HG03097 (cell line): ENCODE data around the gene MUC2.

Source experiments
- ATAC-seq: cut with Tn5 transposase; IDR thresholded peaks from one replicate; pipeline ENCODE4 v1.9.1; 2021; ENCODE audit not compliant: unreplicated experiment, low FRiP score

The MUC2 gene

DNA sequence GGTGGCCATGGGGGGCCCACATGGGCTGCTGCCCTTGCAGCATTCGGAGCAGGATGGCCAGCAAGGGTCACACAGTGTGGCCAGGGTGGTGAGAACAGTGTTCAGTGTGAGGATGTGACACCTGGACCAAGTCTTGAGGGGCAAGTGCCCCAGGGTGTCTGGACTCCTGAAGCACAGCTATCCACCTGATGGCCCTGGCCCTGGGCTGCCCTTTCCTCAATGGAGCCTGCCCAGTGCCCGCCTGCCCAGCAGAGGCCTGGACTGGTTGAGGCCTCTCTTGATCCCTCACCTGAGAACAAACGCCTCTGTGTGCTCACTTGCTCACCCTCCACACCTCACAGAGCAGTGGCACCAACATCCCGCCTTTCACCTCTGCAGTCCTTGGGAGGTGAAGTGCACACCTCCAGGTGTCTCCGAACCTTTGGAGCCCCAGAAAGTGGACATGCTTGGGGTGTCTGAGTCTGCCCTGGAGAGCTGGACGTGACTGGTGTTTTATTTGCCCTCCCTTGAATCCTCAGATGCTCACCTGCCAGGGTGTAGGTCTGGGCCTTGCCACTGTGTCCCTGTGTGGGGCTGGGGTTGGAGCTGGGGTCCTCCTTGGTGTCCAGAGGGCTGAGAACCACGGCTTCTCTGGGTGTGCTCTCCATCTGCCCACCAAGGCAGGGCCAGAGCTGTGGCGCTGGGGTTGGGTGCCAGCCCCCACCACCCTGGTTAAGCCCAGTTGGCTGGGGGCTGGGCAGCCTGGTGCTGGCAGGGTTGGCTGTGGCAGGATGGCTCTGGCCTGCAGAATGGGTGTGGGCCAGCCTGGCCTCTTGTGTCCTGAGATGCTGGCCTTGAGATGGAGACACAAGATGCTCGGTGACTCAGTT is 3.8 kb upstream of the MUC2 start:
- ATAC-seq, result no peak

DNA sequence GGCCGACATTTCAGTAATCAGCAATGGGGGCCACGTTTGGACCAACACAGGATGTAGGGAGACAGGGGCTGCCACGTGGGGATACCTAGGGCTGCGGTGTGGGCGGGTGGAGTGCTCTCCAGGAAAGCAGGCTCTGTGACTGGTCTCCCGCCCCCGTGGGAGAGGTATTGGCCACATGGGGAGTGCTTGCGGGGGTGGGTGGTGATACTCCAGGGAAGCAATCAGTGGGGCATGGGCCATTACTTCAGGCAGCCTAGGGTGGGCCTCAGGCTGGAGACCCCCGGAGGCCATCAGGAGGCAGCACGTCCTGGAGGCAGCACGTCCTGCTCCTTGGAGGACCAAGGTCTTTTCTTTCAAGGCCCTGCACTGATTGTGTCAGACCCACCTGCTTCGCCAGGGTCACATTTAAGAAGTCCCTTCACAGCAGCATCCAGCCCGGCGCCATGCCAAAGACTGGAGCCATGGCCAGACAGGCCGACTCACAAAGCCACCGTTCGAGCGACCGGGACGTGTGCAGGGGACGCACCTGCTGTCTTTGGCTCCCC is 3.0 kb upstream of the MUC2 start:
- no peak for ATAC-seq

DNA sequence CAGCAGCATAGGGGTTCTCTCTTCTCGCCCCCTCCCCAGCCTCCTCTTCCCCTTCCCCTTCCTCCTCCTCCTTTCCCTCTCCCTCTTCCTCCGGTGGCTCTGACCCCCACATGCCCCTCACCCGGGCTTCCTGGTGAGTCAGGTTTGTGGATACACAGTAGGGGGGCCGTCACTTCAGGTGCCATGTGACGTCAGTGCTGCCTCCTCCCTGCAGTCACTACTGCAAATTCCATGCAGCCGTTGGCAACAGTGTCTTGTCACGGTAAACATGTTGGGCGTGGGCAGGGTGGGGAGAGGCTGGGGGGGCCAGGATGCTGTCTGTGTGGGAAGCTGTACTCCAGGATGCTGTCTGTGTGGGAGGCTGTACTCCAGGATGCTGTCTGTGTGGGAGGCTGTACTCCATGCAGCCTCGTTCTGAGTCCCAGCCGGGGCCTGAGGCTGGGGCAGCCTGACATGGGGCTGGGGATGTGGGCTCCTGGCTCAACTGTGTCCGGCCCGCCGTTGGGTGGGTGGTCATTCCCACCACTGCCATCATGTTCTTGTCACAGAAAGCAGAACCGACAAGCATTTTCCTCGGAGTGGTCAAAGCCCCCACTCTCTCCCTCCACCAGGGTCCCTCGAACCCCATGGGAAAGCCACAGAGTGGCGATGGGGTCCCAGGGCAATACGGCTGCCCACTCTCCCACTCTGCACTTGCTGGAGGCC is 2.4 kb upstream of the MUC2 start:
- ATAC-seq, result no peak

DNA sequence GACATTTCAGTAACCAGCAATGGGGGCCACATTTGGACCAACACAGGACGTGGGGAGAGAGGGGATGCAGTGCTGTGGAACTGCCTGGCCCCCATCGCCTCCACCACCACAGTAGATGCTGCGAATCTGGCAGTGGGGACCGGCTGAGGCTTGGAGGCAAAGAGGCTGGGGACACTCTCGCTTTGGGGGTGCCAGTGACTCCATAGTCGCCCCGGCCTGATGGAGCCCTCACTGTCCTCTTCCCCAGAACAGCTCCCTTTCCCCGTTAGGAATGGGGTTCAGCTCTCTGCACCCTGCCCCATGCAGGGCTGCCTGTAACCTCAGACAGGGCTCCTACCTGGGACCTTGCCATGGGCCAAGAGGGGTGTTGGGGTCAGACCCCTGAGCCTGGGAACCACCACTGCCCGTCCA is 1.8 kb upstream of the MUC2 start:
- no peak for ATAC-seq

DNA sequence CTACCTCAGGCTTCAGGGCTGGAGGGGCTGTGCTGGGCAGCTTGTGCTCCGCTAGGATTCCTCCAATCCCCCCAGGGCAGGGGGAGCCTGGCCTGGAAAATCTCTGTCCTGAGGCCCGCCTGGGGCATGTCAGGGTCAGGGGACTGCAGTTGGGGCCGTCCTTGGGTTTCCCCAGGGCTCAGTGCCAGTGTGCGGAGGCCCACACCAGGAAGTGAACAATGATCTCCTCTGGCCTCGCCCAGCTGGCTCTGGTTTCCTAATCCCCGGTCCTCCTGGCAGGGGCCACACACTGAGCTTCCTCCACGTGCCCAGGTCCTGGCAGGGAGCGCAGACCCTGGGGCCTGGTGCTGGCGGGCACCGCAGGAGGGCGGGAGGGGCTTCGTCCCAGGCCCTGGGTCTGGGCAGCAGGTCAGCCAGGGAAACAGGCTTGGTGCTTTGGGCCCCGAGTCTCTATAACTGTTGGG is 1.4 kb upstream of the MUC2 start:
- ATAC-seq, result no peak

DNA sequence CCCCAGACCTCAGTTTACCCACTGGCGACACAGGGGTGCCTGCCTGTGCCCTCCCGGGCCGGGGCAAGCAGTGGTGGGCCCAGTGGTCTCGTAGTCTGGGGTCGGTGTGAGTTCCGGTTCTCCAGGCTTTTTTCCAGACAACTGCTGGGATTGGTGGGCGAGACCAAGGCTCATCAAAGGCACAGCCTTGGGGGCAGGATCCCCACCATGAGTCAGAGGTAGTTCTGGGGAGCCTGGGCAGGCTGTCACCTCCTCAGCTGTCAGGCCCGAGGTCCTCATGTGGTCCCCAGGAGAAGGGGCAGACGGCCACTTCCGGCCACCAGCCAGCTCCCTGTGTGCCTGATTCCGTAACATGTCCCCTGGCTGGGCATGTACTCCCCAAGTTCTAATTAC is 827 bp upstream of the MUC2 start:
- ATAC-seq, result no peak

DNA sequence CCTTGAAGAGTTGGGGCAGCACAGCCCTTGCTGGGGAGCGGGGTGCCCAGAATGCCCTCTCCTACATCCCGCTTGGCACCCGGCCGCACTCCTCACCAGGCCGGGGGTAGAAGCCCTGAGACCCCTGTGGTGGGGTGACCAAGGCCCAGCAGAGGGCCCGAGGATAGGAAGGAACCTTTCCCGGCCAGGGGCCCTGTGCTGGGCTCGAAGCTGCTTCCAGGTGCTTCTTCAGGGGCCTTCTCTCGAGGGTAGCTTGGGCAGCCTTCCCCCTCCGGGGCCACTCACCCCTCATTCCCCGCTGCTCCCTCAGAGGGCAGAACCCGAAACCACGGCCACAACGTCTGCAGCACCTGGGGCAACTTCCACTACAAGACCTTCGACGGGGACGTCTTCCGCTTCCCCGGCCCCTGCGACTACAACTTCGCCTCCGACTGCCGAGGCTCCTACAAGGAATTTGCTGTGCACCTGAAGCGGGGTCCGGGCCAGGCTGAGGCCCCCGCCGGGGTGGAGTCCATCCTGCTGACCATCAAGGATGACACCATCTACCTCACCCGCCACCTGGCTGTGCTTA is 752 bp downstream of the MUC2 start:
- ATAC-seq, result no peak

DNA sequence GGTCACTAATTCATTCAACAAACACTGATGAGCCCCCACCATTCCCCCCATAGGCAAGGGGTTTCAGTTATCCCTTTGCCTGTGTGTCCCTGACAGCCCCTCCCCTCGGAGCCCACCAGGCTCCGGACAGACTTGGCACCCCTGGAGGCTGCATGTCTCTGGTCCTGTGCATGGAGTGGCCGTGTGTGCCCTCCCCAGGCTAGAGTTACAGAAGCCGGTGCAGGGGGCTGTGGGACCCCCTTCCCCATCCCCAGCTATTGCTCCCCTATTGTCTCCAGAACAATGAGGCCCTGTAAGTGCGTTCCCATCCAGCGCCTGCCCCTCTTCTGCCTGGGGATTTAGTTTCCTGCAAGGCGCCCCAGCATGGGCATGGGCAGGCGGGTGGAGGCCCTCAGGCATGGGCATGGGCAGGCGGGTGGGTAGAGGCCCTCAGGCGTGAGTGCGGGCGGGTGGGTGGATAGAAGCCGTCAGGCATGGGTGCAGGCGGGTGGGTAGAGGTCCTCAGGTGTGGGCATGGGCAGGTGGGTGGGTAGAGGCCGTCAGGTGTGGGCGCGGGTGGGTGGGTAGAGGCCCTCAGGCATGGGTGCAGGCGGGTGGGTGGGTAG is 1.5 kb downstream of the MUC2 start:
- no peak for ATAC-seq

DNA sequence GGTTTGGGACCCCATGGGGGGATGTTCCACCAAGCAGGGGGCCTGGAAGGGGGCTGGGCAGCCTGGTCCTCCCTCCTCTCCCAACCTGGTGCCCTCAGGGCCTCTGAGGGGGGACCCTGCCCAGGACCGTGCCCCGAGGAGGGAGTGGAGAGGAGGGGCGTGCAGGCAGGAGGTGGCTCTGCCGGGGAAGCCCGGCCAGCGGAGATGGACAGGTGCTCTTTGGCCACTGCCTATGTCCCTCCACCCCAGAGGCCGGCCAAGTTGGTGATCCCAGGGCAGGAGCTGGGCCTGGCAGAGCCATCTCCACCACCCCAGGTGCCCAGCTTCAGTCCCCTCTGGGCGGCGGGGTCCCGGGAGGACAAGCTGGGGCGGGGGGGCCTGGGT is 2.4 kb downstream of the MUC2 start:
- ATAC-seq, result no peak

DNA sequence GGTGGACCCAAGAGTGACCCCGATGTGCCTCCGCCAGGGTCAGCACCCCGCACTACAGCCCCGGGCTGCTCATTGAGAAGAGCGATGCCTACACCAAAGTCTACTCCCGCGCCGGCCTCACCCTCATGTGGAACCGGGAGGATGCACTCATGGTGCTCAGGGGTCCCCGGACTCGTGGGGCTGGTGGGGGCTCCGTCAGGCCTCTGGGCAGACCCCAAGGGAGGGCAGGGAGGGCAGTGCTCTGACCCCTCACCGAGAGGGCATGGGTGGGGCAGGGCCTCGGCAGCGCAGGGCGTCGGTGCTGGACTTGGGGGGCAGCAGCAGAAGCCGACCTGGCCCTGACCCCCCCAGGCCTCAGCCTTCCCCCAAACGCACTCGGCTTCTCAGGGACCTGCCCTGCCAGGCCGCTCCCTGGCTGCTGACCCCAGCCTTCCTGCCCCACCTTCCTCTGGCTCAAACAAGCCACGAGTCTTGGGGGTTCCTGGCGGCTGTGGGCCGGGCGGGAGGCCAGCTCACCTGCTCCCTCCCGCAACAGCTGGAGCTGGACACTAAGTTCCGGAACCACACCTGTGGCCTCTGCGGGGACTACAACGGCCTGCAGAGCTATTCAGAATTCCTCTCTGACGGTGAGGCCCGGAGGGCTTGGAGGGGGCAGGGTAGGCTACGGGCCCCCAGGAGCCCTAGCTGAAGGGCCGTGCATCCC is 2.9 kb downstream of the MUC2 start:
- ATAC-seq, result no peak

DNA sequence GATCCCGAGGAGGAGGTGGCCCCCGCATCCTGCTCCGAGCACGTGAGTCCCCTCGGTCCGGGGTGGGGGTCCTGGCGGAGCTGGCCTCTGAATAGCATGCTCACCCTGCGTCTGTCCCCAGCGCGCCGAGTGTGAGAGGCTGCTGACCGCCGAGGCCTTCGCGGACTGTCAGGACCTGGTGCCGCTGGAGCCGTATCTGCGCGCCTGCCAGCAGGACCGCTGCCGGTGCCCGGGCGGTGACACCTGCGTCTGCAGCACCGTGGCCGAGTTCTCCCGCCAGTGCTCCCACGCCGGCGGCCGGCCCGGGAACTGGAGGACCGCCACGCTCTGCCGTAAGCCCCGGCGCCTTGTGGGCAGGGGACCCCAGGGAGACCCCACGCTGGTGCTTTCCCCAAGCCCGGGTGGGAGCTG is 3.5 kb downstream of the MUC2 start:
- no peak for ATAC-seq

DNA sequence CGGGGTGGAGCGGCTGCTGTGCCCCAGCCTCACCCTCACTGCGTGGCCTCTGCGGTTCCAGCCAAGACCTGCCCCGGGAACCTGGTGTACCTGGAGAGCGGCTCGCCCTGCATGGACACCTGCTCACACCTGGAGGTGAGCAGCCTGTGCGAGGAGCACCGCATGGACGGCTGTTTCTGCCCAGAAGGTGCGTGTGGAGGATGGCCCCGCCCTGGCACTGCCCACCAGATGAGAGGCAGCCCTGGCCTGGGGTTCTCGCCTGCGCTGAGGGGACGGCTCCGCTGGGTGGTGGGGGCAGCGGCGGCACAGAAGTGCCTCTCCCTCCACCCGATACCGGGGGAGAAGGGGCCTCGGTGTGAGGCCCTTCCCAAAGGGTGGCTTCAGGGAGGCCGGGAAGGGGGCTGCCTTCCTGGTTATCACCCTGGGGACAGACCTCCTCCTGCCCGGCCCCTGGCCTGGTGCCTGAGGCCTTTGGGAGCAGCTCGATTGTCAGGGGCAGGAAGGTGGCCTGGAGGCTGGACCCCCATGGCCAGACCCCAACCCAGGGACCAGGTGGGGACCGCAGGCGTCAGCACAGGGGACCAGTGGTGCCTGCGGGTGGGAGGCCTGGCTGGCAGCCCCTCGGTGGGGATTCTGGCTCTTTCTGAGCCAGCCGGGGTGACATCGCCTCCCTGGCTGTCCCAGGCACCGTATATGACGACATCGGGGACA is 7.1 kb downstream of the MUC2 start:
- ATAC-seq, result no peak

DNA sequence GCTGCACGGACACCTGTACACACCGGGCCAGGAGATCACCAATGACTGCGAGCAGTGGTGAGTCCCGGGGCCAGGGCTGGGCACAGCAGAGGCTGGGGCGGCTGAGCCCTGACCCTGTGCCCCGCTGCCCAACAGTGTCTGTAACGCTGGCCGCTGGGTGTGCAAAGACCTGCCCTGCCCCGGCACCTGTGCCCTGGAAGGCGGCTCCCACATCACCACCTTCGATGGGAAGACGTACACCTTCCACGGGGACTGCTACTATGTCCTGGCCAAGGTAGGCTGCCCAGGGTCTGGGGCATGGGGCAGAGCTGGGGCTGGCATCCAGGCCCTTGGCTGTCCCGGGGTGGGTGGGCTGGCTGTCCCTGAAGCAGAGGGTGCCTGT is 7.7 kb downstream of the MUC2 start:
- ATAC-seq, result no peak

DNA sequence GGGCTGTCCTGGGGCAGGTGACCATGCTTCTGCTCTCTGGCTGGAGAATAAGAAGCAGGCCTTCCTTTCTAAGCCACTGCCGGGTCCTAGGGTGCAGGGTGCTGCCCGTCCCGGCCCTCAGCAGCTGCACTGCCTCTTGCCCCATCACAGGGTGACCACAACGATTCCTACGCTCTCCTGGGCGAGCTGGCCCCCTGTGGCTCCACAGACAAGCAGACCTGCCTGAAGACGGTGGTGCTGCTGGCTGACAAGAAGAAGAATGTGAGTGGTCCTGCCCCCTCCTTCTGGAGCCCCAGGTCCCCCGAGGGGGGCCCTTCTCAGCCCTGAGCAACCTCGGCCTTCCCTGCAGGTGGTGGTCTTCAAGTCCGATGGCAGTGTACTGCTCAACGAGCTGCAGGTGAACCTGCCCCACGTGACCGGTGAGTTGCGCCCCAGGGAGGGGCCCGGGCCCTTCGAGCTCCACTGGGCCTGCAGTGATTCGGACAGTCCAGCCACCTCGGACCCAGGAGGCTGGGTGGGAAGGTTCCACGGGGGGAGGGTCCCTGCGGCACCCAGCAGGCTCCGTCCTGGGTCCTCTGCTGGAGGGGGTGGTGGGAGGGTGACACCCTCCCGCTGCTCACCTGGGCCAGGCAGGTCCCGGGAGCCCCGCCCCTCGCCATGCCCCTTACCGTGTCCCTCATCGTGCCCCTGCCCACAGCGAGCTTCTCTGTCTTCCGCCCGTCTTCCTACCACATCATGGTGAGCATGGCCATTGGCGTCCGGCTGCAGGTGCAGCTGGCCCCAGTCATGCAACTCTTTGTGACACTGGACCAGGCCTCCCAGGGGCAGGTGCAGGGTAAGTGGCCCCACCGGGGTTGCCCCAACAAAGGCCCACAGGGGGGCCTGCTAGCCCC is 8.3 kb downstream of the MUC2 start:
- ATAC-seq, result no peak

DNA sequence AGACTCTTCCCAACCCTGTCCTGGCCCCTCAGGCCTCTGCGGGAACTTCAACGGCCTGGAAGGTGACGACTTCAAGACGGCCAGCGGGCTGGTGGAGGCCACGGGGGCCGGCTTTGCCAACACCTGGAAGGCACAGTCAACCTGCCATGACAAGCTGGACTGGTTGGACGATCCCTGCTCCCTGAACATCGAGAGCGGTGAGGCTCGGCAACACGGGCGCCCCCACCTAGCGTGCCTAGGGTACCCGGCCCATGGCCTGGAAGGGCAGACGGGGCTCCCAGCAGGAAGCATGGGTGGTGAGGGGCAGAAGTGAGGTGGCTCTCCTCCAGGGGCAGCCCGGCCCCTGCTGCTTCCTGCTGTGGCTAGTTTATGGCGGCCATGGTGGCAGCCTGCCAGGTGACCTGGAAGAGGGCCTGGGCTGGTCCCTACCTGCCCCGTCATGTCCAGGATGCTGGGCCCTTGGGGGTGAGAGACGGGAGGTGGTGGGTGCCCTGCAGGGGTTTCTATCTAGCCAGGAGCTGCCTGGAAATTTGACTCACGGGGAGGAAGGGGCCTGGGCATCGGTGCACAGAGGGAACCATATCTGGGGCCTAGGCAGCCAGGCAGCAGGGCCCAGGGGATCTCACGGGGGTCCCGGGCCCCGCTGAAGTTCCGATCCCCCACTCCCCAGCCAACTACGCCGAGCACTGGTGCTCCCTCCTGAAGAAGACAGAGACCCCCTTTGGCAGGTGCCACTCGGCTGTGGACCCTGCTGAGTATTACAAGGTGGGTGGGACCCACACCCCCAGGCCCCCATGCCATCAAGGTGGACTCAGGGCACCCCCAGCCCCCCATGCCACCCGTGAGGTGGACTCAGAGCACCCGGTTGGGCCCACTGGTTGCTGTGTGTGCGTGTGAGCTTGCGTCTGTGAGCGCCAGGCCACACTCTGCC is 9.2 kb downstream of the MUC2 start:
- no peak for ATAC-seq

DNA sequence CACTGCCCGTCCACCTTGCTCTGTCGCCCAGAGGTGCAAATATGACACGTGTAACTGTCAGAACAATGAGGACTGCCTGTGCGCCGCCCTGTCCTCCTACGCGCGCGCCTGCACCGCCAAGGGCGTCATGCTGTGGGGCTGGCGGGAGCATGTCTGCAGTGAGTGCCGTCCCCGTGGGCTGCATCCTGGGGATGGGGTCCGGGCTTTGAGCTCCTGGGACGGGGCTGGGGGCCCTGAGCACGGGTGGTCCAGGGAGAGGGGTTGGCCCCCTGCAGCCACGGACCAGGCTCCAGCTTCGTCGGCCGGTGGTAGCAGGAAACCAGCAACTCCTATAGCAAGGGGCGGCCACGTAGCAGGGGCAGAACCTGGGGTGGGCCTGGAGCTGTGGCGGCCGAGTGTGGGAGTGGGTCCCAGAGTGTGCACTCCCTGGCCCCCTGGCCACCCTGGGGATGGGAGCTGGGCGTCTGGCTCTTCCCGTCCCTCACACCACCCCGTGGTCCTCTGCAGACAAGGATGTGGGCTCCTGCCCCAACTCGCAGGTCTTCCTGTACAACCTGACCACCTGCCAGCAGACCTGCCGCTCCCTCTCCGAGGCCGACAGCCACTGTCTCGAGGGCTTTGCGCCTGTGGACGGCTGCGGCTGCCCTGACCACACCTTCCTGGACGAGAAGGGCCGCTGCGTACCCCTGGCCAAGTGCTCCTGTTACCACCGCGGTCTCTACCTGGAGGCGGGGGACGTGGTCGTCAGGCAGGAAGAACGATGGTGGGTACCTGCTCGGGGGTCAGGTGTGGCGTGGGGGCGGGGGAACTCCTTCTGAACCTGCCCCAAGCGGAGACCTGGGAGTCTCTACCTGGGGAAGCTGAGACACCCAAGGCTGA is 10.1 kb downstream of the MUC2 start:
- ATAC-seq, result no peak
